ENCODE data around the gene DHCR7. TPM values are rescaled to one million over a fixed set of nuclear protein-coding genes. Genes with fewer than 3 reads are reported as not detected.

Gene DHCR7
- total and polyA plus RNA-seq, 2 experiments from 2014 or later = 84.0 to 166 TPM

DNA sequence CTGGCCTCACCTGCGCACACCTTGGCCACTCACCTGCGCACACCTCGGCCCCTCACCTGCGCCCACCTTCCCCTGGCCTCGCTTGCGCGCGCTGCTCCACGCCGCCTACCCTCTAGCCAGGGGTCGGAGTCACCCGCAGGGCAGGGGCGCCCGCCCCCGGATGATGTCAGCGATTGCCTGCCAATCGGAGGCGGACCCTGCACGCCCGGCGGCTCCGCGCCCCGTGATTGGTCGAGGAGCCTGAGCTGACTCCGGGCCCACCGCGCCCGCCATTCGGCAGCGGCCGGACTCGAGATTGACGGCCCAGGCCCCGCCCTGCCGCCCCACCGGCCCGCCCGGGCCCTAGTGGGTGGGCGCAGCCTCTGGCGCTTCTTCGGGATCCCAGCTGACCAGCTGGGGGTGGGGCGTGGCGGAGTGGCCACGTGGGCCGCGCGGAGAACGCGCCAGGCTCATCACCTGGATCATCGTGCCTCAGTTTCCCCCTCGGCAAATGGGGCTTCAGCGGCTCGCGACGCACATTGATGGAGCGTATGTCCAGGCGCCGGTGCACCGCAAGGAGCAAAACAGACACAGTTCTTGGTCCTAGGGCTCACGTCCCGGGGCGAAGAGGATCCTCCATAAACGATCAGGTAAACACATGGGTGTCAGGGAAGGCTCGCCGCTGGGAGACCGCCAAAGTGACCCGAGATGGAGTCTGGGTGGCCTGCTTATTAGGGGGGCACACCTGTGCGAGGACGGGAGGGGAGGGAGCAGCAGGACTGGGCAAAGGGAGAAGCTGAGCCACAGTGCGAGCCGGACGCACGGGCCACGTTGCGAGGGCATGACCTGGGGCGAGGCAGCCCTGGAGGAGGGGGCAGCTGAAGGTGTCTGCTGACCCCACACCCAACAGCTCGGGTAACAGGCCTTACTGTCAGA is at the start of gene DHCR7 (continued):
- TF ChIP-seq JUNB (IDR thresholded peaks at IDR 0.05; ENCODE audit: unreplicated experiment) (no peak), EZH2phosphoT487 (IDR thresholded peaks at IDR 0.05; ENCODE audit: unreplicated experiment) (no peak), CREB1 (CRISPR knock-in tag; IDR thresholded peaks at IDR 0.05; ENCODE audit: low read depth) (peak; percentile 87)

- H3F3A ChIP-seq (replicated peaks; ENCODE audit: low read depth) = no peaks in the 10 kb centered on the region
- Mint-ChIP-seq H3K4me3 (no peak overlapping the region), H3K27me3 (ENCODE audit: insufficient read depth, low read depth, poor library complexity) (peaks cover 5% of the 10 kb centered on the region), H3K27ac (no peak overlapping the region), H3K4me1 (no peaks in the 10 kb centered on the region), H3K9me3 (0 out of 3 replicates have a peak, but pooled peaks cover 3% of the 10 kb centered on the region), H3K36me3 (ENCODE audit: low read depth) (peaks cover 48% of the 10 kb centered on the region)
- H3K9me2 ChIP-seq (ENCODE audit: insufficient read depth) = no peaks in the 10 kb centered on the region
- no peak overlapping the region for H3K27ac ChIP-seq (ENCODE audit: low read depth)
- H3K27me3 ChIP-seq (ENCODE audit: insufficient read depth) = no peaks in the 10 kb centered on the region
- H3K4me1 ChIP-seq (ENCODE audit: insufficient read depth) = no peaks in the 10 kb centered on the region
- H4K20me1 ChIP-seq (replicated peaks; ENCODE audit: insufficient read depth) = no peaks in the 10 kb centered on the region; the same call in 1 of the 2 replicates
- H3K4me3 ChIP-seq = no peak overlapping the region
- DNase-seq (ENCODE audit: low spot score) (no peak), ATAC-seq (no peak)
- no peak overlapping the region for H2AFZ ChIP-seq
- H3K4me2 ChIP-seq = no peak overlapping the region
- peaks cover 8% of the 10 kb centered on the region; the same call in 1 of the 2 replicates for H3K36me3 ChIP-seq (ENCODE audit: insufficient read depth)
- no peaks in the 10 kb centered on the region for H3K79me2 ChIP-seq (replicated peaks; ENCODE audit: insufficient read depth)
- TF ChIP-seq STAT1 (IDR thresholded peaks at IDR 0.05; ENCODE audit: unreplicated experiment) = no peak
These were observed 48.2 kb upstream of the DHCR7 start for GRCh38 chr11:71496421-71496820.

GRCh38 chr11:71495286-71496230 is 47.4 kb upstream of the DHCR7 start:
- Histone ChIP-seq H3K27me3 (ENCODE audit: insufficient read depth) (no peaks in the 10 kb centered on the region), H3F3A (replicated peaks; ENCODE audit: low read depth) (no peaks in the 10 kb centered on the region), H2AFZ (no peak overlapping the region), H3K27ac (ENCODE audit: low read depth) (no peak overlapping the region), H3K4me3 (no peak overlapping the region), H3K9me2 (ENCODE audit: insufficient read depth) (no peaks in the 10 kb centered on the region), H3K4me1 (ENCODE audit: insufficient read depth) (no peaks in the 10 kb centered on the region), H3K4me2 (no peak overlapping the region), H3K36me3 (ENCODE audit: insufficient read depth) (peaks cover 8% of the 10 kb centered on the region; the same call in 1 of the 2 replicates), H3K79me2 (replicated peaks; ENCODE audit: insufficient read depth) (no peaks in the 10 kb centered on the region), H4K20me1 (replicated peaks; ENCODE audit: insufficient read depth) (no peaks in the 10 kb centered on the region; the same call in 1 of the 2 replicates)
- peaks cover 10% of the 10 kb centered on the region for H3K27me3 Mint-ChIP-seq (ENCODE audit: insufficient read depth, low read depth, poor library complexity)
- H3K27ac Mint-ChIP-seq = no peak overlapping the region
- no peaks in the 10 kb centered on the region for H3K4me1 Mint-ChIP-seq
- 0 out of 3 replicates have a peak, but pooled peaks cover 3% of the 10 kb centered on the region for H3K9me3 Mint-ChIP-seq
- ATAC-seq (no peak), DNase-seq (ENCODE audit: low spot score) (no peak)
- no peak for TF ChIP-seq NANOG (IDR thresholded peaks at IDR 0.05; ENCODE audit: borderline replicate concordance)
- no peak for TF ChIP-seq ZNF331 (CRISPR knock-in tag; IDR thresholded peaks at IDR 0.05; ENCODE audit: low read depth)
- no peak for TF ChIP-seq CREB1 (CRISPR knock-in tag; IDR thresholded peaks at IDR 0.05; ENCODE audit: low read depth)
- TF ChIP-seq EZH2 (IDR thresholded peaks at IDR 0.05; ENCODE audit: low read depth, unreplicated experiment) = no peak
- TF ChIP-seq ZNF114 (CRISPR knock-in tag; IDR thresholded peaks at IDR 0.05) = no peak
- TF ChIP-seq POLR2AphosphoS5 (IDR thresholded peaks at IDR 0.05; ENCODE audit: low read depth) = no peak
- no peak for TF ChIP-seq ETS1 (IDR thresholded peaks at IDR 0.05)
- TF ChIP-seq JUNB (IDR thresholded peaks at IDR 0.05; ENCODE audit: unreplicated experiment) = no peak
- H3K4me3 Mint-ChIP-seq = no peak overlapping the region
- H3K36me3 Mint-ChIP-seq (ENCODE audit: low read depth) = peaks cover 50% of the 10 kb centered on the region

Data from GM23338 (cell line).